Glomerular endothelial cell (primary cell): ENCODE data around the gene GLI1. TPM values are rescaled to one million over a fixed set of nuclear protein-coding genes. Genes with fewer than 3 reads are reported as not detected.
"Not testable (repeated sequence)": the region's sequence is repeated elsewhere in the genome, so short reads cannot be mapped to it uniquely, and the experiment has no call there.

Experiments used
- DNase-seq: peaks from one replicate; pipeline ENCODE4 v3.0.0-alpha.2; 2011; ENCODE audit warnings: low read depth, low spot score; ENCODE audit errors: extremely low read depth
- total RNA-seq: library from RNA; depleted of rRNA; stranded (reverse); fragments of >200 nt; gene quantifications from 2 replicates; pipeline ENCODE4 v1.2.3, GENCODE V29; 2015

GLI1 gene
- total RNA-seq, 1 donor from 2014 or later: 0.12 TPM

DNA sequence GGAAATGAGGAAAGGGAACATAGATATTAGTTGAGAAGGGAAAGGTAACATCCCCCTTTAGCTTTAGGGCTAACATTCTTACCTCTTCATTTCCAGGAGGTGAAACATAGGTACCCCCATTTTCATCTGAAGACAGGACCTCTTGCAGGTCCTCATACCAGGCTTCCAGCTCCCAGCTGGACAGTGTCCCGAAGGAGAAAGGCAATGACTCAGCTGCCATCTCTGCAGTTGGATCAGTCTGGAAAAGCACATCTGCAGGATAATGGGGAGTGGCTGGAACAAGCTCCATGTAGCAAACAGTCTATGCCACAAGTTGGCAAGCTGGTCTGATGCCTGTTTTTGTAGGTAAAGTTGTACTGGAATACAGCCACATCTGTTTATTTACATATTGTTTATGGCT lies 57.6 kb downstream of the GLI1 start:
- no peak for DNase-seq

DNA sequence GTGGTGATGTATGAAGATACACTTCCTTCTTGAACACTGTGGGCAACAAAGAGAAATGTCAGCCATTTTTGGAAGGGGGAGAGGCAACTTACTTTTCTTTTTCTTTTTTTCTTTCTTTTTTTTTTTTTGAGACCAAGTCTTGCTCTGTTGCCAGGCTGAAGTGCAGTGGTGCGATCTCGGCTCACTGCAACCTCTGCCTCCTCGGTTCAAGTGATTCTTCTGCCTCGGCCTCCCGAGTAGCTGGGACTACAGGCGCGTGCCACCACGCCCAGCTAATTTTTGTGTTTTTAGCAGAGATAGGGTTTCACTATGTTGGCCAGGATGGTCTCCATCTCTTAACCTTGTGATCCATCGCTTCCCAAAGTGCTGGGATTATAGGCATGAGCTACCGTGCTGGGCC lies 58.1 kb downstream of the GLI1 start:
- DNase-seq: not testable (repeated sequence)

DNA sequence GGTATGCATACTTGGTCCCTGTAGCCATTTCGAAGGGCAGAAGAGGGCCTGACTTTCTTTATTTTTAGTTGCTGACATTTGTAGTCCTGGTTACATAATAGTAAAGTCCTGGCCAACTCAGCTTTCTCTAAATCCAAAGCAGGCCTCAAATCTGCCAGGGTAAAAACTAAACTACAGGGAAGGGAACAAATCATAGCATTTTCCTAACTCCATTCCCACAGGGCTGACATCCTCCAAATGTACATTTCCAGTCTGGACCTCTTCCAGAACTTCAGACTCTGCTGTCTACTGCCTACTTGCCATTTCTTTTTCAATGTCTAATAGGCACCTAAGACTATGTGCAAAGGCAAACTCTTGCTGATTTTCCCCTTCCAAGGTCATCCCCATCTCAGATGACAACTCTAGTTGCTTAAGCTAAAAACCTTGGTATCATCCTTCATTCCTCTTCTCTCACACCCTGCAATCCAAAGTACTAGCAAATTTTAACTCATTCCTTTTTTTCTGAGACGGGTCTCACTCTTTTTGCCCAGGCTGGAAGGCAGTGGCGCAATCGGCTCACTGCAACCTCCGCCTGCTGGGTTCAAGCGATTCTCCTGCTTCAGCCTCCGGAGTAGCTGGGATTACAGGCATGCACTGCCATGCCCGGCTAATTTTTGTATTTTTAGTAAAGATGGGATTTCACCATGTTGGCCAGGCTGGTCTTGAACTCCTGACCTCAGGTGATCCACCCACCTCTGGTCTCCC lies 58.8 kb downstream of the GLI1 start:
- DNase-seq: no peak

GRCh38 chr12:57518920-57519795 lies 59.6 kb downstream of the GLI1 start:
- no peak for DNase-seq

DNA sequence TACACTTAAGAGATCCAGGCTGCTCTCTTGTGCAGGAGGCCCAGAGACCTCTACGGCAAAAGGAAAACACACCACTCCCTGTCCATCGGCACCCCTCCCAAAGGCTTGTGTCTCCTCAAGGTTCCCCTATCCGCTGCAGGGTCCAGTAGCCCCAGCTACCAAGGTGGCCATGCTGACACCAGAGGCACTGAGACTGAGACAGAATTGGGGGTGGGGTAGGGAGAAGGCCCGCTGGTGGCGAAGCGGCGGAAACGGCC lies 60.1 kb downstream of the GLI1 start:
- no peak for DNase-seq

- peak; percentile 78 for DNase-seq
Observed at GRCh38 chr12:57520053-57520818, 60.7 kb downstream of the GLI1 start, which contains the start of gene DDIT3. DDIT3 (minus strand) TSS chr12:57520514; CDS start chr12:57517406, 3,108 bp downstream.

DNA sequence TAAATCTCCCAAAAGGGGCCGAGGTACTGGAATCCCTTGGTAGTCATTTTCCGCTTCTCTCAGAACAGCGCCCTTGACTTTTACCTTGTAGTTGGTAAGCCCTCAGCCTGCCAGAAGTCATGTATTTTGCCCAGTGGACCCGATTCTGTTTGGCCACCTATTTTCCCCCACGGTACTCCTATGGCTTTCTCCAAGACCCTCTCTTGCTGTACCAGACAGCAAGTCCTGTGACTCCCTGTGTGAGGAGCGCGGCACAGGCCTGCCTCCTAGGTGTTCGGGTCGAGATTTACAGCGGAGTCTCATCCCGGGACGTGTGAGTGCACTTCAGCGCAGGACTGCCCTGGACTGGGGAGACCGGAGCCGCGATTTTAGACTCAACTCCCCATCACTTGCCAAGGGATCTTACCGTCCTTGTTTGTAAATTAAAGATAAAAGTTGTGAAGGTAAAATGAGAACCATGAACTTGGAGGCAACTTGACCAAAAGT lies 62.0 kb downstream of the GLI1 start:
- DNase-seq: no peak

Other genes with a start within 250 kb of the GLI1 start
- 0.05 and 2.5 TPM in 2 replicates for gene NXPH4, start 243.0 kb upstream of the GLI1 start, total RNA-seq
- gene SHMT2, start 230.1 kb upstream of the GLI1 start, total RNA-seq: 64.0 and 92.2 TPM in 2 replicates
- 0.18 and 0.58 TPM in 2 replicates for gene STAC3, start 208.6 kb upstream of the GLI1 start, total RNA-seq
- gene R3HDM2, start 28.7 kb upstream of the GLI1 start, total RNA-seq: 18.6 and 19.7 TPM in 2 replicates
- not detected in 2 replicates for gene INHBC, start 25.0 kb upstream of the GLI1 start, total RNA-seq
- not detected in 2 replicates for gene INHBE, start 4.5 kb upstream of the GLI1 start, total RNA-seq
- 0.18 and 0.24 TPM in 2 replicates for gene ARHGAP9, start 20.1 kb downstream of the GLI1 start, total RNA-seq
- gene MARS1, start 28.3 kb downstream of the GLI1 start, total RNA-seq: 83.9 and 199 TPM in 2 replicates
- gene DDIT3, start 60.7 kb downstream of the GLI1 start, total RNA-seq: 14.0 and 19.1 TPM in 2 replicates
- 28.4 and 31.7 TPM in 2 replicates for gene MBD6, start 63.0 kb downstream of the GLI1 start, total RNA-seq
- 227 and 287 TPM in 2 replicates for gene DCTN2, start 87.4 kb downstream of the GLI1 start, total RNA-seq
- gene KIF5A, start 90.3 kb downstream of the GLI1 start, total RNA-seq: 0.06 and 0.10 TPM in 2 replicates
- gene PIP4K2C, start 131.4 kb downstream of the GLI1 start, total RNA-seq: 7.3 and 9.9 TPM in 2 replicates
- 4.2 and 4.8 TPM in 2 replicates for gene DTX3, start 145.0 kb downstream of the GLI1 start, total RNA-seq
- gene ARHGEF25, start 151.7 kb downstream of the GLI1 start, total RNA-seq: 1.4 and 2.0 TPM in 2 replicates
- gene B4GALNT1, start 173.4 kb downstream of the GLI1 start, total RNA-seq: 1.1 and 2.9 TPM in 2 replicates
- gene OS9, start 234.3 kb downstream of the GLI1 start, total RNA-seq: 241 and 260 TPM in 2 replicates